Measurements from ENCODE around the gene C16orf96.

C16orf96 gene

DNA sequence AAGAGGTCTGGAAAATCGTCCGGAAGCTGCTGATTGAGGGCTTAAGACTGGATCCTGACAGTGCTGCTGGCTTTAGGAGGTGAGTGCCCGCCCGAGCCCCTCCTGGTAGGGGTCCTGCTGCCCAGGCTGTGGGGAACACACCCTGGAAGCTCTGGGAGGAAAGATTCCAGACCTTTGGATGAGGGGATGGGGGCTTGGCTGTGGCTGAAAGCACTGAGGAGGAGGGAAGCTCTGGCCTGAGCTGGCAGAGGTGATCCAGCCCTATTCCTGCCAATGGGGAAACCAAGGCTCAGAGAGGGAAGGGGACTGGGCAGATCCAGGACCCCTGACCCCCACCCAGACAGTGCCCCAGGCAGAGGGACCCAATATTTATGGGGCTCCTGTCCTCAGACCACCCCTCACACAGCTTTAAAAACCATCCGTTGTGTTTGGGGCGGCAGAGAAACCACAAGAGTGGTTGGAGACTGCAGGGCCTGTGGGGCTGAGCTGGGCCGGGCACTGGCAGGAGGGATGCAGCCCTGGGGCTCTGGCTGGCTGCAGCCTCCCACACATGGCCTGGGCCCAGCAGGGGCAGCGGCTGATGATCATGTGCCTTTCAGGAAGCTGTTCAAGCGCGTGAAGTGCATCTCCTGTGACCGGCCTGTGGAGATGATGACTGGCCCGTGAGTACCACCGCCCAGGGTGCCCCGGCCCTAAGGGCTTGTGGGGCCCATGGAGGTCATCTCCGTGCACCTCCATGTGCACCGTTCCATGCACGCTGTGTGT, 35.7 kb downstream of the C16orf96 start:
- Histone ChIP-seq H3K4me3 (ENCODE audit: low read depth in 1 of 2, low read length in 2 of 2) (no peak overlapping the region), H3K4me1 (ENCODE audit: insufficient read depth, low read length) (no peaks in the 10 kb centered on the region), H3K9me3 (ENCODE audit: low read length) (peaks cover 4% of the 10 kb centered on the region), H3K9ac (ENCODE audit: low read length) (no peak overlapping the region), H3K36me3 (ENCODE audit: insufficient read depth, low read length) (no peaks in the 10 kb centered on the region), H3K27ac (ENCODE audit: low read depth, low read length) (no peak overlapping the region), H3K27me3 (ENCODE audit: control insufficient read depth in 1 of 2, insufficient read depth in 2 of 2, low read length in 2 of 2) (peaks cover 0 to 8% of the 10 kb centered on the region in 2 donors)

GRCh38 chr16:4593086-4593485, 36.9 kb downstream of the C16orf96 start:
- Histone ChIP-seq H3K4me3 (ENCODE audit: low read depth in 1 of 2, low read length in 2 of 2) (no peak overlapping the region), H3K27ac (ENCODE audit: low read depth, low read length) (no peak overlapping the region), H3K9ac (ENCODE audit: low read length) (no peak overlapping the region), H3K27me3 (ENCODE audit: control insufficient read depth in 1 of 2, insufficient read depth in 2 of 2, low read length in 2 of 2) (peaks cover 0 to 8% of the 10 kb centered on the region in 2 donors), H3K9me3 (ENCODE audit: low read length) (peaks cover 4% of the 10 kb centered on the region), H3K4me1 (ENCODE audit: insufficient read depth, low read length) (no peaks in the 10 kb centered on the region), H3K36me3 (ENCODE audit: insufficient read depth, low read length) (no peaks in the 10 kb centered on the region)

- no peak overlapping the region for H3K9ac ChIP-seq (ENCODE audit: low read length)
- H3K9me3 ChIP-seq (ENCODE audit: low read length), result no peaks in the 10 kb centered on the region
- H3K4me3 ChIP-seq (ENCODE audit: low read depth in 1 of 2, low read length in 2 of 2), result no peak overlapping the region
- H3K27ac ChIP-seq (ENCODE audit: low read depth, low read length), result no peak overlapping the region
- no peaks in the 10 kb centered on the region for H3K4me1 ChIP-seq (ENCODE audit: insufficient read depth, low read length)
- H3K36me3 ChIP-seq (ENCODE audit: insufficient read depth, low read length), result no peaks in the 10 kb centered on the region
- peaks cover 0 to 8% of the 10 kb centered on the region in 2 donors for H3K27me3 ChIP-seq (ENCODE audit: control insufficient read depth in 1 of 2, insufficient read depth in 2 of 2, low read length in 2 of 2)
These were observed 38.6 kb downstream of the C16orf96 start for GRCh38 chr16:4594433-4595410.

DNA sequence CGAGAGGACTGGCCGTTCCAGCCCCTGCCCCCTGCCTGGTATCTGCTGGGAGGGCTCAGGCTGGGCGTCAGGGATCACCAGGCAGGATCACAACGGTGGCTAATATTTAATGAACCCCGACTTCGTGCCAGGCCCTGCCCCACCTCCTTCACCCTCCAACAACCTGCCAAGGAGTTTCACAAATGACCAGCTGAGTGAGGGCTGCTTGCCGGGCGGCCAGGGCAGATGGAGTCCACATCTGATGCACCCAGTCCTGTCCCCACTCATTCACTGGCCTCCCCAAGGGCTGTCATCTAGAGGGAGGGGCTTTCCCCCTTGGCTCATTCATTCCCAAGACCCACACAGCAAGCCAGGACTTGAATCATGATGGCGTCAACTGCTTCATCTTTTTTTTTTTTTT, 41.0 kb downstream of the C16orf96 start:
- Histone ChIP-seq H3K36me3 (ENCODE audit: insufficient read depth, low read length) (no peaks in the 10 kb centered on the region), H3K4me3 (ENCODE audit: low read depth in 1 of 2, low read length in 2 of 2) (no peak overlapping the region), H3K9me3 (ENCODE audit: low read length) (no peaks in the 10 kb centered on the region), H3K27ac (ENCODE audit: low read depth, low read length) (no peak overlapping the region), H3K27me3 (ENCODE audit: control insufficient read depth in 1 of 2, insufficient read depth in 2 of 2, low read length in 2 of 2) (peaks cover 0 to 8% of the 10 kb centered on the region in 2 donors), H3K9ac (ENCODE audit: low read length) (no peak overlapping the region), H3K4me1 (ENCODE audit: insufficient read depth, low read length) (peaks cover 12% of the 10 kb centered on the region)

- Histone ChIP-seq H3K9me3 (ENCODE audit: low read length) (no peaks in the 10 kb centered on the region), H3K27ac (ENCODE audit: low read depth, low read length) (no peak overlapping the region), H3K4me3 (ENCODE audit: low read depth in 1 of 2, low read length in 2 of 2) (no peak overlapping the region), H3K4me1 (ENCODE audit: insufficient read depth, low read length) (peaks cover 14% of the 10 kb centered on the region), H3K36me3 (ENCODE audit: insufficient read depth, low read length) (no peaks in the 10 kb centered on the region), H3K9ac (ENCODE audit: low read length) (no peak overlapping the region), H3K27me3 (ENCODE audit: control insufficient read depth in 1 of 2, insufficient read depth in 2 of 2, low read length in 2 of 2) (peaks cover 0 to 4% of the 10 kb centered on the region in 2 donors)
These were observed 42.9 kb downstream of the C16orf96 start for GRCh38 chr16:4599037-4599436.

GRCh38 chr16:4599545-4599944, 43.4 kb downstream of the C16orf96 start:
- peaks cover 0 to 3% of the 10 kb centered on the region in 2 donors for H3K27me3 ChIP-seq (ENCODE audit: control insufficient read depth in 1 of 2, insufficient read depth in 2 of 2, low read length in 2 of 2)
- no peak overlapping the region for H3K4me3 ChIP-seq (ENCODE audit: low read depth in 1 of 2, low read length in 2 of 2)
- no peak overlapping the region for H3K9ac ChIP-seq (ENCODE audit: low read length)
- H3K4me1 ChIP-seq (ENCODE audit: insufficient read depth, low read length), result peaks cover 14% of the 10 kb centered on the region
- no peaks in the 10 kb centered on the region for H3K9me3 ChIP-seq (ENCODE audit: low read length)
- no peaks in the 10 kb centered on the region for H3K36me3 ChIP-seq (ENCODE audit: insufficient read depth, low read length)
- no peak overlapping the region for H3K27ac ChIP-seq (ENCODE audit: low read depth, low read length)

- no peak overlapping the region for H3K4me3 ChIP-seq (ENCODE audit: low read depth in 1 of 2, low read length in 2 of 2)
- H3K36me3 ChIP-seq (ENCODE audit: insufficient read depth, low read length), result no peaks in the 10 kb centered on the region
- H3K27ac ChIP-seq (ENCODE audit: low read depth, low read length), result no peak overlapping the region
- no peaks in the 10 kb centered on the region for H3K9me3 ChIP-seq (ENCODE audit: low read length)
- H3K9ac ChIP-seq (ENCODE audit: low read length), result no peak overlapping the region
- peaks cover 14% of the 10 kb centered on the region for H3K4me1 ChIP-seq (ENCODE audit: insufficient read depth, low read length)
- H3K27me3 ChIP-seq (ENCODE audit: control insufficient read depth in 1 of 2, insufficient read depth in 2 of 2, low read length in 2 of 2), result no peaks in the 10 kb centered on the region
These were observed 45.1 kb downstream of the C16orf96 start for GRCh38 chr16:4601036-4601863.

GRCh38 chr16:4601864-4602186, 45.7 kb downstream of the C16orf96 start:
- no peaks in the 10 kb centered on the region for H3K9me3 ChIP-seq (ENCODE audit: low read length)
- H3K27me3 ChIP-seq (ENCODE audit: control insufficient read depth in 1 of 2, insufficient read depth in 2 of 2, low read length in 2 of 2), result no peaks in the 10 kb centered on the region
- H3K4me3 ChIP-seq (ENCODE audit: low read depth in 1 of 2, low read length in 2 of 2), result no peak overlapping the region
- no peaks in the 10 kb centered on the region for H3K36me3 ChIP-seq (ENCODE audit: insufficient read depth, low read length)
- H3K27ac ChIP-seq (ENCODE audit: low read depth, low read length), result no peak overlapping the region
- no peak overlapping the region for H3K9ac ChIP-seq (ENCODE audit: low read length)
- peaks cover 14% of the 10 kb centered on the region for H3K4me1 ChIP-seq (ENCODE audit: insufficient read depth, low read length)

GRCh38 chr16:4602331-4602730, 46.2 kb downstream of the C16orf96 start:
- Histone ChIP-seq H3K36me3 (ENCODE audit: insufficient read depth, low read length) (no peaks in the 10 kb centered on the region), H3K4me3 (ENCODE audit: low read depth in 1 of 2, low read length in 2 of 2) (no peak overlapping the region), H3K4me1 (ENCODE audit: insufficient read depth, low read length) (peaks cover 14% of the 10 kb centered on the region), H3K27me3 (ENCODE audit: control insufficient read depth in 1 of 2, insufficient read depth in 2 of 2, low read length in 2 of 2) (no peaks in the 10 kb centered on the region), H3K9me3 (ENCODE audit: low read length) (no peaks in the 10 kb centered on the region), H3K27ac (ENCODE audit: low read depth, low read length) (no peak overlapping the region), H3K9ac (ENCODE audit: low read length) (no peak overlapping the region)

DNA sequence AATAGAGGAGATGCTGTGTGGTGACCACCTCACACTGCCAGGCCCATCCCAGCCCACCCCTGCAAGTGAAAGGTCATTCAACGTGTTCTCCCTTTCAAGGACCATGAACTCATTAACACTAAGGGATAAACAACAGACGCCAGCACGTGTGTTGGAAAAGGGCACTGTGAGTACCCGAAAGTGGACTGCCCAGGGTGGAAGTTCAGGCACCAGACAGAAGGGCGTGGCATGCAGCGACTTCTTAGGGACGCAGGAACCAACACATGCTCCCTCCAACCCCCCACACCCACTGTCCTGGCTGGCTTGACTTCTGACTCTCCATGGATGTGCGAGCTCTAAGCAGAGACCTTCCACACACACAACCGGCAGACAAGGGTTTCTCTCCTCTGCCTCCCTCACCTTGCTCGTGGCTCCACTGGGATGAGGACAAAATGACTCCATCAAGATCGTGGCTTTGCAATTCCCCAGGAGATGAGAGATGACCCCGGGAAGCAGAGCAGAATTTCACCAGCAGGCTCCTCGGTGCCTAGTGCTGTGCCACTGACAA, 47.6 kb downstream of the C16orf96 start:
- Histone ChIP-seq H3K9ac (ENCODE audit: low read length) (no peak overlapping the region), H3K27ac (ENCODE audit: low read depth, low read length) (no peak overlapping the region), H3K27me3 (ENCODE audit: control insufficient read depth in 1 of 2, insufficient read depth in 2 of 2, low read length in 2 of 2) (no peaks in the 10 kb centered on the region), H3K4me3 (ENCODE audit: low read depth in 1 of 2, low read length in 2 of 2) (no peak overlapping the region), H3K4me1 (ENCODE audit: insufficient read depth, low read length) (peaks cover 14% of the 10 kb centered on the region), H3K9me3 (ENCODE audit: low read length) (no peaks in the 10 kb centered on the region), H3K36me3 (ENCODE audit: insufficient read depth, low read length) (no peaks in the 10 kb centered on the region)

- Histone ChIP-seq H3K4me1 (ENCODE audit: insufficient read depth, low read length) (peaks cover 14% of the 10 kb centered on the region), H3K9ac (ENCODE audit: low read length) (no peak overlapping the region), H3K4me3 (ENCODE audit: low read depth in 1 of 2, low read length in 2 of 2) (no peak overlapping the region), H3K27ac (ENCODE audit: low read depth, low read length) (no peak overlapping the region), H3K27me3 (ENCODE audit: control insufficient read depth in 1 of 2, insufficient read depth in 2 of 2, low read length in 2 of 2) (no peaks in the 10 kb centered on the region), H3K36me3 (ENCODE audit: insufficient read depth, low read length) (no peaks in the 10 kb centered on the region), H3K9me3 (ENCODE audit: low read length) (no peaks in the 10 kb centered on the region)
These were observed 48.3 kb downstream of the C16orf96 start for GRCh38 chr16:4604401-4604800.
